Chondrocyte (in vitro differentiated cells): ENCODE results near the gene VDAC1. TPM values are rescaled to one million over a fixed set of nuclear protein-coding genes. Genes with fewer than 3 reads are reported as not detected.
"Not testable (repeated sequence)": the region's sequence is repeated elsewhere in the genome, so short reads cannot be mapped to it uniquely, and the experiment has no call there.

Experiments used
- DNase-seq: peaks from one replicate; pipeline ENCODE4 v3.0.0; 2021; ENCODE audit warnings: mixed read lengths, low spot score
- H3K27ac Mint-ChIP-seq: one replicate; pipeline ENCODE4 v1.8.0; 2021; ENCODE audit warnings: mild to moderate bottlenecking, moderate library complexity, mixed read lengths; ENCODE audit not compliant: unreplicated experiment
- H3K27me3 Mint-ChIP-seq: 2 replicates; pipeline ENCODE4 v1.8.0; 2021; ENCODE audit warnings: low read depth, mixed read lengths
- H3K36me3 Mint-ChIP-seq: 2 replicates; pipeline ENCODE4 v1.8.0; 2021; ENCODE audit warnings: low read depth, mixed read lengths
- H3K4me1 Mint-ChIP-seq: 2 replicates; pipeline ENCODE4 v1.8.0; 2021; ENCODE audit warnings: low read depth, mild to moderate bottlenecking, mixed read lengths
- H3K4me3 Mint-ChIP-seq: one replicate; pipeline ENCODE4 v1.8.0; 2021; ENCODE audit warnings: mild to moderate bottlenecking, moderate library complexity, mixed read lengths; ENCODE audit not compliant: unreplicated experiment
- H3K9me3 Mint-ChIP-seq: 2 replicates; pipeline ENCODE4 v1.8.0; 2021; ENCODE audit warnings: low read depth, mixed read lengths
- CTCF ChIP-seq: fragments of 200-600 bp; sonication (generic); IDR thresholded peaks from 2 replicates; pipeline ENCODE4 v1.5.0; 2021; ENCODE audit warnings: antibody characterized with exemption, mild to moderate bottlenecking, moderate library complexity
- total RNA-seq: library from RNA; stranded (reverse); gene quantifications from 3 replicates; pipeline ENCODE4 v1.2.1, GENCODE V29; 2021

Gene VDAC1
- total RNA-seq, 1 donor from 2014 or later, result 138 TPM

GRCh38 chr5:134041570-134042411, 37.0 kb upstream of the VDAC1 start:
- Mint-ChIP-seq H3K4me1 (no peaks in the 10 kb centered on the region), H3K27ac (no peak overlapping the region), H3K4me3 (no peak overlapping the region), H3K9me3 (no peaks in the 10 kb centered on the region), H3K36me3 (no peaks in the 10 kb centered on the region), H3K27me3 (no peaks in the 10 kb centered on the region)
- DNase-seq, result no peak
- TF ChIP-seq CTCF, result no peak

DNA sequence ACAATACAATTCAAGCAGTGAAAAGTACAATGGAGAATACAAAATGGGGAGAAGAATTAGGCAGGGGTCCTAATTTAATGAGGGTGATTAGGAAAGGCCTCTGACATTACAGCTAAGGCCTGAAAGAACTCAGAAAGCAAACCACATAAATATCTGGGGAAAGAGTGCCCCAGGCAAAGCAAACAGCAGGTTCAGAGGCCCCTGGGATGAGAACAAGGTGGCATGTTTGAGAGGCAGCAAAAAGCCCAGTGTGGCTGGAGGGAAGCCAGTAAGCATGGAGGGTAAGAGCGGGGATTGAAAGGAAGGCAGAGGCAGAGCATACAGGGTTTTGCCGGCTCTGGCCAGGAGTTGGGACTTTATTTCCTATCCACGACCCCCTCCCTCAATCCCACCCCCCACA, 33.4 kb upstream of the VDAC1 start:
- H3K36me3 Mint-ChIP-seq, result no peaks in the 10 kb centered on the region
- H3K9me3 Mint-ChIP-seq, result no peaks in the 10 kb centered on the region
- DNase-seq, result no peak
- TF ChIP-seq CTCF, result no peak
- no peak overlapping the region for H3K4me3 Mint-ChIP-seq
- H3K4me1 Mint-ChIP-seq, result no peaks in the 10 kb centered on the region
- no peaks in the 10 kb centered on the region for H3K27me3 Mint-ChIP-seq
- no peak overlapping the region for H3K27ac Mint-ChIP-seq

- no peak for TF ChIP-seq CTCF
- Mint-ChIP-seq H3K27me3 (no peaks in the 10 kb centered on the region), H3K36me3 (no peaks in the 10 kb centered on the region), H3K27ac (no peak overlapping the region), H3K4me1 (no peaks in the 10 kb centered on the region), H3K4me3 (no peak overlapping the region), H3K9me3 (no peaks in the 10 kb centered on the region)
- DNase-seq, result no peak
These were observed 32.4 kb upstream of the VDAC1 start for GRCh38 chr5:134037160-134037559.

DNA sequence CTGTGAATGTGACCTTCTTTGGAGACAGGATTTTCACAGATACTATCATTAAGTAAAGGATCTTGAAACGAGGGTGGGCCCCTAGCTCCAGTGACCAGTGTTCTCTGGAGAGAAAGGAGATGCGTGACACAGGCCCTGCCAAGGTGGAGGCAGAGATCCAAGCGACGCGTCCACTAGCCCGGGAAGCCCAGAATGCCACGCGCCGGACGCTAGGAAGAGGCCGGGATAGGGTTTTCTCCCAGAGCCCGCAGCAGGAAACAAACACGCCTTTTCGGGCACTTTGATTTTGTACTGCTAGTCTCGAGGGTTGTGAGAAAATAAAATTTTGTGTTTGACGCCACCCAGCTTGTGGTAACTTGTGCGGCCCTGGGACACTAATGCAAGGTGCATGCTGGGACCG, 29.6 kb upstream of the VDAC1 start:
- peaks cover 2% of the 10 kb centered on the region for H3K9me3 Mint-ChIP-seq
- no peak overlapping the region for H3K4me3 Mint-ChIP-seq
- no peak overlapping the region for H3K27ac Mint-ChIP-seq
- no peak for TF ChIP-seq CTCF
- no peaks in the 10 kb centered on the region for H3K36me3 Mint-ChIP-seq
- H3K4me1 Mint-ChIP-seq, result no peaks in the 10 kb centered on the region
- no peaks in the 10 kb centered on the region for H3K27me3 Mint-ChIP-seq
- DNase-seq, result peak; percentile 57

DNA sequence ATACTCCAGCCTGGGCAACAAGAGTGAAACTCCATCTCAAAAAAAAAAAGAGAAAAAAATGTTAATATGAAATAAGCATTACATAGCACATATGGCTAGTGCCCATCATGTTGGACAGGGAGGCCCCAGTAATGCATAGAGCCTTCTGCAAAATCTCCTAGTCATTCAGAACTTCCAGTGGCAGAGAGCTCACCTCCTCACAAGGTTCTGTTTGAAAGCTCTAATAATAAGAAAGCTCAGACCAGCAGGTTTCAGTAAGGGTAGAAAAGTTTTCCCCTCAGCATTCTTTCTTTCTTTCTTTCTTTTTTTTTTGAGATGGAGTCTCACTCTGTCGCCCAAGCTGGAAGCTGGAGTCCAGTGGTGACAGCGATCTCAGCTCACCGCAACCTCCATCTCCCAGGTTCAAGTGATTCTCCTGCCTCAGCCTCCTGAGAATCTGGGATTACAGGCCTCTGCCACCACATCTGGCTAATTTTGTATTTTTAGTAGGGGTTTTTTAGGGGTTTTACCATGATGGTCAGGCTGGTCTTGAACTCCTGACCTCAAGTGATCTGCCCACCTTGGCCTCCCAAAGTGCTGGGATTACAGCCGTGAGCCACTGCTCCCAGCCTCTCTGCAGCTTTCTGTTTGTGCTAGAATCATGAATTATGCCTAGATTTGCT, 25.7 kb upstream of the VDAC1 start:
- H3K9me3 Mint-ChIP-seq, H3K36me3 Mint-ChIP-seq, H3K27ac Mint-ChIP-seq, H3K4me3 Mint-ChIP-seq, H3K4me1 Mint-ChIP-seq, H3K27me3 Mint-ChIP-seq, DNase-seq: not testable (repeated sequence)
